Amniotic epithelial cell (primary cell): ENCODE measurements around the gene NDUFV2.

Source experiments
- DNase-seq: peaks from one replicate; pipeline ENCODE4 v3.0.0-alpha.2; 2010; ENCODE audit warnings: low read depth

NDUFV2 gene

GRCh38 chr18:9117980-9118841, 15.7 kb downstream of the NDUFV2 start:
- peak; percentile 84 for DNase-seq

- DNase-seq: no peak
These were observed 18.3 kb downstream of the NDUFV2 start for GRCh38 chr18:9120796-9121195.

GRCh38 chr18:9123520-9123919, 21.0 kb downstream of the NDUFV2 start:
- DNase-seq: no peak

GRCh38 chr18:9124824-9125223, 22.3 kb downstream of the NDUFV2 start:
- no peak for DNase-seq

- DNase-seq: no peak
These were observed 23.8 kb downstream of the NDUFV2 start for GRCh38 chr18:9126337-9126736.

GRCh38 chr18:9130195-9130594, 27.7 kb downstream of the NDUFV2 start:
- no peak for DNase-seq

GRCh38 chr18:9130806-9131205, 28.3 kb downstream of the NDUFV2 start:
- DNase-seq: peak; percentile 37

GRCh38 chr18:9132628-9133027, 30.1 kb downstream of the NDUFV2 start:
- DNase-seq: no peak

- DNase-seq: no peak
These were observed 30.7 kb downstream of the NDUFV2 start for GRCh38 chr18:9133225-9133624.

GRCh38 chr18:9135081-9135911, 32.8 kb downstream of the NDUFV2 start:
- no peak for DNase-seq

GRCh38 chr18:9135912-9136314, 33.4 kb downstream of the NDUFV2 start:
- peak; percentile 19 for DNase-seq

- peak; percentile 94 for DNase-seq
These were observed 34.0 kb downstream of the NDUFV2 start, which contains the start of gene ANKRD12 for GRCh38 chr18:9136315-9137155. TSS of gene ANKRD12 (plus strand) at chr18:9136781. CDS start at chr18:9182433, 45,652 bp downstream.

GRCh38 chr18:9137168-9138066, 34.9 kb downstream of the NDUFV2 start:
- peak; percentile 84 for DNase-seq

GRCh38 chr18:9139400-9140039, 37.0 kb downstream of the NDUFV2 start:
- DNase-seq: no peak

GRCh38 chr18:9140381-9140780, 37.9 kb downstream of the NDUFV2 start:
- no peak for DNase-seq

GRCh38 chr18:9140984-9141383, 38.5 kb downstream of the NDUFV2 start:
- no peak for DNase-seq

GRCh38 chr18:9146224-9146623, 43.7 kb downstream of the NDUFV2 start:
- no peak for DNase-seq

GRCh38 chr18:9147440-9148202, 45.1 kb downstream of the NDUFV2 start:
- peak; percentile 80 for DNase-seq

GRCh38 chr18:9148203-9148552, 45.7 kb downstream of the NDUFV2 start:
- no peak for DNase-seq

GRCh38 chr18:9150121-9150520, 47.6 kb downstream of the NDUFV2 start:
- no peak for DNase-seq
